Thyroid gland (tissue), 4 donors: ENCODE measurements around the gene QSOX2.
"Not testable (repeated sequence)": the region's sequence is repeated elsewhere in the genome, so short reads cannot be mapped to it uniquely, and the experiment has no call there.

ENCODE experiments used
- CTCF ChIP-seq, 6 experiments: fragments of 200-600 bp in 3 of 6; fragments of 450-650 bp in 3 of 6; sonication (generic) in 3 of 6; IDR thresholded peaks; one replicate each; pipeline ENCODE4 v1.5.1; 2016 to 2019; ENCODE audit warnings: antibody characterized with exemption in 6 of 6, mild to moderate bottlenecking in 2 of 6, inconsistent platforms in 1 of 6, moderate library complexity in 1 of 6
- POLR2A ChIP-seq, 2 donors: fragments of 450-650 bp; IDR thresholded peaks; one replicate each; pipeline ENCODE4 v1.6.1; 2017; ENCODE audit warnings: antibody characterized with exemption in 2 of 2, mild to moderate bottlenecking in 2 of 2, moderate library complexity in 1 of 2

GRCh38 chr9:136236471-136237410 is 8.9 kb downstream of the QSOX2 start:
- not testable (repeated sequence) for TF ChIP-seq CTCF, POLR2A (IDR thresholded peaks at IDR 0.05)
